Fibroblast of skin of left quadriceps (primary cell): ENCODE results near the gene CD200R1L.
A peak's percentile ranks its signal among the peaks of the same experiment; 100 is the strongest.

Experiments used
- DNase-seq, 2 experiments: peaks; one replicate each; pipeline ENCODE4 v3.0.0-alpha.2; 2013; ENCODE audit warnings: low read depth in 2 of 2

Gene CD200R1L

GRCh38 chr3:112818289-112818688, 28.4 kb downstream of the CD200R1L start:
- no peak for DNase-seq

DNA sequence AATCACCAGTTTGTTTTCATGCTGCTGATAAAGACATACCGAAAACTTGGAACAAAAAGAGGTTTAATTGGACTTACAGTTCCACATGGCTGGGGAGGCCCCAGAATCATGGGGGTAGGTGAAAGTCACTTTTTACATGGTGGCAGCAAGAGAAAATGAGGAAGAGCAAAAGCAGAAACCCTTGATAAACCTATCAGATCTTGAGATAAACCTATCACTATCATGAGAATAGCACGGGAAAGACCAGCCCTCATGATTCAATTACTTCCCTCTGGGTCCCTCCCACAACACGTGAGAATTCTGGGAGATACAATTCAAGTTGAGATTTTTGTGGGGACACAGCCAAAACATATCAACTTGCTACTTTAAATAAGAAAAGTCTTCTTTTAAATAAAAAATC, 28.9 kb downstream of the CD200R1L start:
- no peak for DNase-seq

DNA sequence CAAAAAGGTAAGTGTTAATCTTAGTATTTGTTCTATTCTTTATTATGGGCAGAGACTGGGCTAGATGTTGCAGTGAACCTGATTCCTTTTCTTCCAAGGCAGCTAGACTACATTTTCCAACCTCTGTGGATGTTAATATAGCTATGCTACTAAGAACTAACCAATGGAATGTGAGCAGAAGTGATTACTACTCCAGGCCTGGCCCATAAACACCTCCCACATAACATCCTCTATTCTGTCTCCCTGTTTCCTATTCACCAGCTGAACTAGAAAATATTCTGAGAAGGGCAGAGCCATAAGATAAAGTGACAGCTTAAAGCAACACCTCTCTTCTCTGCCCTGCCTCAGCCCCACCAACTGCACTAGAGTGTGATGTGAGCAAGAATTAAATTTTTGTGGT, 29.4 kb downstream of the CD200R1L start:
- DNase-seq, result no peak

DNA sequence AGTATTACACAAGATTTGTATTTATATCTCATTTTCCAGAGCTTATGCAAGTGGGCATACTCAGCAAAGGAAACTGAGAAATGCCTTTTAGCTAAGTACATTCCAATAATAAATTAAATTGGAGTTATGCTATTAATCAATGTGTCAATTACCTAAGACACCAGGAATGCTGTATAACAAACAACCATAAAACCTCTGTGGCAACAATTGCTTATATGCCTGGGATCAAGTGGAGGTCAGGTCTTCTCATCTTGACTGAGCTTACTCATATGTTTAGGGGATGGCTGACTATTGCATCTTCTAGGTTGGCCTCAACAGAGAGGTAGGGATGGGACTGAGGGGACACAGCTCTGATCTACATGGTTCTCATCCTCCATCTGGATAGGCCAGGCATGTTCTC, 30.7 kb downstream of the CD200R1L start:
- no peak for DNase-seq

DNA sequence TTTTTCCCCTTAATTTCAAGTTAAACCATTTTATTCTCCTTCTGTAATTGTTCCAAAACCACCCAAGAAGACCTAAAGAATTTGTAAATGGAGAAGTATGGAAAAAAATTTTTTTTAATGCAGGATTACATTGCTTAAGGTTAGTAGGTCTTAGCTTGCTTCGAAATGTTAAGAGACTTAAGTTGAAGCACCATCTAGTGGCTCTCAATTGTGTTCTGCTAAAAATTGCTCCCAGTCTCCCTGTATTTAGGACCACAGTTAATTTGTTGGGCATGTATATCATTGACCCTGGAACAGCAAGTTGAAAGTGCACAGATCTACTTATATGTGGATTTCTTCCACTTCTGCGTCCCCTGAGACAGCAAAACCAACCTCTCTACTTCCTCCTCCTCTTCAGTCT, 32.4 kb downstream of the CD200R1L start:
- peak; percentile 72 to 75 for DNase-seq

DNA sequence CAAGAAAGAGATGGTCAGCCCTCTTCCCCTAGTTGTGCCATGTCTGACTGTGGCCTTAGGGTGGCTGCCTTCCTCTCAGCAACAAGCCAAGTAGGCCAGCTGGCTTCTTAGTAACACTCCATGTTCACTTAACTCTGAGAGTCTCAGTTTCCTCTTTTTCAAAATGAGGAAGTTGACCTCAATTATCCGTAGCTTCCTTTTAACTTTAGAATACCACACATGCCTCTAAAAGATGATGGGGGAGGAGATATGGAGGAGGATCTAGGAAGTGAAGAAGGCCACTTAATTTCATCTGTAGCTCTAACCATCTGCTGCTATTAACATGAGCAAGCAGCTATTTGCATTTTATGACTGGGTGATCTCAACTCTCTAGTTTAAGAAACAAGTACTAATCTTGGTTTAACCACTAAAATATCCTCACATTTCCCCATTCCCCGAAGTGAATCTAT, 32.9 kb downstream of the CD200R1L start:
- DNase-seq, result peak; percentile 53 to 57

DNA sequence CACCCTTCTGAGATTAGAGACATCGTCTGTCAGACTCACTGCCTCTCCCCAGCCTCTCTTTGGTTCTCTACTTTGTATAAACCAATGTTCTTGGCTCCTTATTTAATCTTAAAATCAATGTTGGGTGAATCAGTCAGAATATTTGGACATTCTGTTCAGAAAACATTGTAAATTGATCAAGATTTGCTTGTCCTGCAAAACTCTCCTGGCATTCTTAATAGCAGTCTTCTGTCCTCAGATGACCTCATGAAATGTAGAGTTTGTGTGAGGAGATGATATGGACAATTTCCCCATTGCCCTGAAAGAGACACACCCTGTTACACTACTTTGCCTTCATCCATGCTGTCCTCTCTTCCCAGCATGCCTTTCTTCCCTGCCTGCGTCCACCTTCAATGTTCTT, 33.6 kb downstream of the CD200R1L start:
- DNase-seq, result no peak

DNA sequence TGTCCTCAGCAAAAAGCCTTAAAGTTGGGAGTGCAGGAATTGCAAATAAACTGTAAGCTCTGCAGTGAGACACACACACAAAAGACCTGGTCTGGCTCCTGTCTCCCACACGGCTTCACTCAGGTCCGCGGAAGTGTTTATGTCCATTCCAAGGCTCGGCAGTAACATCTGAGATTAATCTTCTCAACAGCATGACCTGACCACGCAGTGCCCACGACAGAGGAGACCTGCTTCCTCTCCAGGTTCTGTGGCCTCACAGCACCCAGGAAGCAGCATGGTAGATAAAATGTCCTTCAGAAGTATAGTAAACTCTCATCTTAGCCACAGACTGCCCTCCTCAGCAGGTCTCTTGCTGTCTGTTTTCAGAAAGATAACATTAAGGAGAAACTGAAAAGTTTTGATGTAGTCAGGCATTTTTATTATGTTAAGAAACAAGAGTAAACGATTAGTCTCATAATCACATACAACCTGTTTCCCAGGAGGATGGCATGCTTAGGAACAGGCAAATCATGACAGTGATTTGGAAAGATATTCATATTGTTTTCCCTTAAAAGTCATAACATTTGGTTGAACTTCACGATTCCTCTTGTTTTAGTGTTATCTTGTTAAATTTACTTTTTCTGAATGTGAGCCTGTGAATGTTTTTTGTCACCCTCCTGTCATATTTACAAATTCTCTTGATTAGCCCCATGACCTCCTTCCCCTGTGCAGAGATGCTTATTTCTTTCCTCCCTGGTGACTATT, 34.6 kb downstream of the CD200R1L start:
- DNase-seq, result no peak

DNA sequence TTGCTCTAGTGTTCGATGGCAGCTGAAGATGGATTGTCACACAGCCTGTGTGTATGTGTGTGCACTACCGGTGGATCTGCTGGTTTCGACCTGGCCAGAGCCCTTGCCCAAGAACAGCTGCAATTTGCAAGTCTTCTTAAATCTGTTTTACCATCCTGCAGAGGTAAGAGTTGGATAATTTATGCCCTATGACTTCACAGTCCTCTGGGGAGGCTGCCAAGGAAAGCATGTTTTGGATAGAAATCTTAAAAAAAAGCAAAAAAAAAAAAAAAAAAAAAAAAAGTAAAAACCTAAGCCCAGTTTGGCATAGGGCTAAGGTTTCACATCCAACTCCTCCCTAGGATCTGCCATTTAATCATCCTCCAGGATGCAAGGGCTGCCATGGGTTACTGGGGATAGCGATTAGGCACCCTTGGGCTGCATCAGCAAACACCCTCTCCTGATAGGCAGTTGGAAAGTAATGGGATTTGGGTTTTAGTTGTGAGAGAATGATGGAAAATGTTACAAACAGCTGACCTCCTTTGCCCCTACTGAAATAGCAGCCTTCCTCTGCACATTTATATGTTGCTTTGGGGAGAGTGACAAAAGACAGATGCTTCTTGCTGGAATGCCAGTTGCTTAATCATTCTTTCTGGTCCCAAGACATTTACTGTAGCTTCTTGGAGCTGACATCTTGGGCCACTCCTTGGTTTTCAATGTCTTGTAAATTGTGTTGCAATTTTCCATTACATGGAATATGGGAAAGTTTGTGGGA, 35.4 kb downstream of the CD200R1L start:
- peak; percentile 89 to 92 for DNase-seq

DNA sequence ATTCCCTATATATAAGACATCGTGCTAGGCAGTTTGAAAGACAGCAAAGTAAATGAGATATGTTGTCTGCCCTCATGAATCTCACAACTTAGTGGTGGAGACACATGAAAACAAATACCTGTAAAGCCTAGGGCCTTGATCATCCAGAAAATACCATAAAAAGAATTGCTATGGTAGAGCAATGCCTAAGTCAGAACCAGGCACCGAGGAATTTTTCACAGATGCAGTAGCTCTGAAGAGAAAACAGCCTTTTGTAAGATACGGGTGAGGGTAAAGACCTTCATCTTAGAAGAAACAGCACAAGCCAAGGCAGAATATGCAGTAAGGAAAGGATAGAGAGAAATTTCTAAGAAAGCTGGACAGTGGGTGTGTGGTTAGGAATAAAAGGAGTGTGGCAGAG, 36.1 kb downstream of the CD200R1L start:
- DNase-seq, result no peak

- no peak for DNase-seq
These were observed 38.5 kb downstream of the CD200R1L start for GRCh38 chr3:112808136-112808535.

- DNase-seq, result no peak
These were observed 39.0 kb downstream of the CD200R1L start for GRCh38 chr3:112807685-112808084.

DNA sequence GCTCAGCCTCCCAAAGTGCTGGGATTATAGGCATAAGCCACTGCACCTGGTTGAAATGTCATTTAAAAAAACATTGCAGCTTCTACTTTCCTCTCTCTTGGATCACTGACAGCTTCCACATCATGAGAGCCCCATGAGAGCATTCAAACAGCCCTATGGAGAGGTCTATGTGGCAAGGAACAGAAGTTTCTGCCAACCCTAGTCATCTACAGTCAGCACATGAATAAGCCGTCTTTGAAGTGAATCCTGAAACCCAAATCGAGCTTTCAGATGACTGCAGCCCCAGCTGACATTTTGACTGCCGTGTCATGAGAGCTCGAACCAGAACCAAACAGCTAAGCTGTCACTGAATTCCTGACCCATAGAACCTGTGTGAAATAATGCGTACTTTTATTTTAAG, 39.8 kb downstream of the CD200R1L start:
- DNase-seq, result no peak

GRCh38 chr3:112805126-112805525, 41.5 kb downstream of the CD200R1L start:
- peak in 1 of 2 experiments; percentile 55 for DNase-seq

GRCh38 chr3:112804021-112804420, 42.6 kb downstream of the CD200R1L start:
- no peak for DNase-seq

DNA sequence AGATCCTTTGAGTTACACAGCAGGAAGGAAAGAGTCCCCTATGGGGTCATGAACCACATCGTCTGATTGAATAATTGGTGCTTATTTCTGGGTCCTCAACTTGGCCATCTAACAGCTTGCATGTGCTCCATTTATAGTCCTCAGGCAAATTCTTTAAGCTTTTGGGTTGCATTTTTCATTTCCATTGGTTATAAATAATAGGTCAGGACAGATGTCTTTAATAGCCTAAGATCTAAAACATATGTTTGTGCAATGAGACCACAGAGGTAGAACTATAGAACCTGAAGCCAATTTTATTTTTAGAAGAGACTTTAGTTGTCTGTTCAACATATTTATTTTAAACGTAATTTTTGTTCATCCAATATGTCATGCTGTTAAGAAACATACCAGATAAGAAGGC, 43.2 kb downstream of the CD200R1L start:
- peak; percentile 73 to 74 for DNase-seq

GRCh38 chr3:112802338-112802737, 44.3 kb downstream of the CD200R1L start:
- DNase-seq, result no peak

DNA sequence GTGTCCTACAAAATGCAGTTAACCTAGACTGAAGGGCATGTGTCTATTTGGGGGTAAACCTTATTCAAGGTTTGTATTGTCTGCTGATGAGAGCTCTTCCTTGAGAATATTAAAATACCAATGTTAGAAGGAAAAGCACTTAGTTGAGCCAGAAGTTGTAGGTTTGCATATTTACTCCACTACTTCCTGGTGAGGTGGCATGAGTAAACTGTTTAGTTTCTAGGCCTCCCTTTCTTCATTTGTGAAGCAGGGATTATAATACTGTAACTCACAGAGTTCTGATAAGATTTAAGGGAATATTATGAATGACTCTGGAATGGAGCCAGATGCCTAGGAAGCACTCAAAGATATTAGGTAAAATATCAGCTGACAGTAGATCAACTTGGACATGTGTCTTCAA, 46.7 kb downstream of the CD200R1L start:
- DNase-seq, result no peak

GRCh38 chr3:112794622-112795172, 52.0 kb downstream of the CD200R1L start:
- DNase-seq, result no peak

GRCh38 chr3:112793326-112794081, 53.2 kb downstream of the CD200R1L start:
- no peak for DNase-seq

GRCh38 chr3:112791736-112792135, 54.9 kb downstream of the CD200R1L start:
- no peak for DNase-seq

GRCh38 chr3:112789787-112790186, 56.9 kb downstream of the CD200R1L start:
- DNase-seq, result no peak
